HepG2 (cell line): Measurements from ENCODE around the gene RAB20. TPM values are rescaled to one million over a fixed set of nuclear protein-coding genes. Genes with fewer than 3 reads are reported as not detected.

Source experiments
- ATAC-seq: fragments of 200-7000 bp; cut with Tn5 transposase; 3 replicates; pipeline ENCODE4 v1.9.1; 2020; ENCODE audit warnings: mild to moderate bottlenecking, moderate library complexity
- BruUV-seq: library from RNA; stranded (reverse); fragments of 400-500 nt; replicated peaks from 2 replicates; lab custom pipeline; 2021; lab: Mats Ljungman, UMichigan
- CTCF ChIA-PET: fragments of 300-600 bp; formaldehyde crosslinking; extraction: SDS; loops from one replicate; lab custom pipeline; 2021; ENCODE audit warnings: low total read pairs, inconsistent platforms, low intra/inter-chr PET ratio; lab: Yijun Ruan, JAX
- POLR2A ChIA-PET: fragments of 350-600 bp; sonication (Branson Sonifier 250); formaldehyde crosslinking; loops from one replicate; lab custom pipeline; 2020; ENCODE audit warnings: antibody characterized with exemption, inconsistent platforms; lab: Yijun Ruan, JAX
- DNase-seq: peaks from one replicate; pipeline ENCODE4 v3.0.0-alpha.2; 2015; ENCODE audit warnings: low spot score
- FAIRE-seq: peaks from 3 replicates; lab custom pipeline; 2011; peaks lifted over from hg19 to GRCh38; lab: Jason Lieb, UNC
- H2AFZ ChIP-seq: one replicate; pipeline ENCODE4 v1.6.1; 2011; ENCODE audit warnings: low read length, inconsistent platforms
- H3K27ac ChIP-seq: fragments of 300-600 bp; 3 replicates; pipeline ENCODE4 v1.8.0; 2011; ENCODE audit warnings: mixed run types, mild to moderate bottlenecking, mixed read lengths, low read length, inconsistent platforms; ENCODE audit not compliant: insufficient read depth; ENCODE audit errors: extremely low read length
- H3K27me3 ChIP-seq, 2 experiments: fragments of 200-600 bp in 1 of 2; 2 replicates in 1 of 2; 3 replicates in 1 of 2; pipeline versions ENCODE4 v1.6.0 to v1.8.0; 2011; ENCODE audit warnings: low read length in 2 of 2, mild to moderate bottlenecking in 2 of 2, moderate library complexity in 2 of 2, inconsistent platforms in 1 of 2; ENCODE audit not compliant: insufficient read depth in 2 of 2, control insufficient read depth in 1 of 2
- H3K36me3 ChIP-seq, 2 experiments: fragments of 200-600 bp in 1 of 2; replicated peaks in 1 of 2; 2 replicates in 1 of 2; 3 replicates in 1 of 2; pipeline versions ENCODE4 v1.5.1 to v1.8.0; 2011; ENCODE audit warnings: low read length in 2 of 2, inconsistent platforms in 1 of 2; ENCODE audit not compliant: insufficient read depth in 2 of 2, control insufficient read depth in 1 of 2
- H3K4me1 ChIP-seq: 2 replicates; pipeline ENCODE4 v1.5.1; 2012; ENCODE audit warnings: low read length, inconsistent platforms; ENCODE audit not compliant: insufficient read depth
- H3K4me2 ChIP-seq: 2 replicates; pipeline ENCODE4 v1.6.0; 2011; ENCODE audit warnings: low read depth, low read length, inconsistent platforms
- H3K4me3 ChIP-seq, 3 experiments: fragments of 200-600 bp in 1 of 3; sonication (generic), shearing (Covaris generic) in 1 of 3; replicated peaks in 1 of 3; 2 replicates each; pipeline ENCODE4 v1.5.1; 2011 to 2016; ENCODE audit warnings: low read length in 3 of 3, inconsistent platforms in 2 of 3, low read depth in 2 of 3, mild to moderate bottlenecking in 2 of 3, control low read depth in 1 of 3, mixed read lengths in 1 of 3; ENCODE audit not compliant: insufficient read depth in 1 of 3
- H3K79me2 ChIP-seq: one replicate; pipeline ENCODE4 v1.6.1; 2011; ENCODE audit warnings: low read length, inconsistent platforms; ENCODE audit not compliant: insufficient read depth
- H3K9ac ChIP-seq: 2 replicates; pipeline ENCODE4 v1.6.0; 2011; ENCODE audit warnings: mild to moderate bottlenecking, low read depth, low read length, inconsistent platforms; ENCODE audit not compliant: insufficient read depth
- H3K9me3 ChIP-seq: 2 replicates; pipeline ENCODE4 v1.5.1; 2012; ENCODE audit warnings: mild to moderate bottlenecking, low read length
- H4K20me1 ChIP-seq: 2 replicates; pipeline ENCODE4 v1.6.0; 2011; ENCODE audit warnings: inconsistent platforms, mild to moderate bottlenecking, low read length, moderate library complexity; ENCODE audit not compliant: insufficient read depth
- CREM ChIP-seq, 2 experiments: sonication (generic) in 1 of 2; formaldehyde crosslinking in 1 of 2; IDR thresholded peaks; 2 replicates each; pipeline versions ENCODE4 v1.4.0 to v1.6.1; 2016 to 2020; ENCODE audit warnings: antibody characterized with exemption in 1 of 2, mild to moderate bottlenecking in 1 of 2, missing genetic modification reagents in 1 of 2
- HIC2 ChIP-seq: sonication (generic); formaldehyde crosslinking; IDR thresholded peaks from 2 replicates; pipeline ENCODE4 v1.9.0; 2022; ENCODE audit warnings: low read depth, missing genetic modification reagents
- KDM2A ChIP-seq: sonication (generic); formaldehyde crosslinking; IDR thresholded peaks from 2 replicates; pipeline ENCODE4 v1.4.0; 2020; ENCODE audit warnings: low read depth, missing genetic modification reagents, borderline replicate concordance
- ZBTB49 ChIP-seq: sonication (generic); formaldehyde crosslinking; IDR thresholded peaks from 2 replicates; pipeline ENCODE4 v1.4.0; 2020; ENCODE audit warnings: missing genetic modification reagents, borderline replicate concordance
- ZNF550 ChIP-seq: sonication (generic); formaldehyde crosslinking; IDR thresholded peaks from 2 replicates; pipeline ENCODE4 v1.4.0; 2020; ENCODE audit warnings: mild to moderate bottlenecking, missing genetic modification reagents, borderline replicate concordance
- ZNF749 ChIP-seq: sonication (generic); formaldehyde crosslinking; IDR thresholded peaks from 2 replicates; pipeline ENCODE4 v1.8.0; 2022; ENCODE audit warnings: mild to moderate bottlenecking, missing genetic modification reagents, moderate library complexity, borderline replicate concordance
- WGBS: methylation state at CpG from one replicate; pipeline ENCODE4 v1.1.6; 2017; ENCODE audit warnings: low lambda C conversion rate; 5-methylcytosine and 5-hydroxymethylcytosine counted together
- in situ Hi-C: cut with HindIII; loops from 2 replicates; pipeline ENCODE4 v1.10.0; 2017; ENCODE audit warnings: low pct_unique_long_range_greater_than_20kb; ENCODE audit not compliant: extremely low pct_ligation_motif_present
- intact Hi-C: fragments of 100-400 bp; cut with micrococcal nuclease; formaldehyde crosslinking; loops from one replicate; pipeline ENCODE4 v1.10.0; 2022; ENCODE audit not compliant: unreplicated experiment
- polyA plus RNA-seq, 8 experiments: library from polyadenylated mRNA; depleted of rRNA in 3 of 8; stranded (reverse) in 7 of 8; unstranded in 1 of 8; fragments of >200 nt; fragmentation: Illumina TruSeq in 4 of 8; extraction: Trizol in 4 of 8; gene quantifications; 2 replicates each; pipeline versions ENCODE4 v1.2.1 to v1.2.3, GENCODE V29; 2011 to 2016; ENCODE audit warnings: low read depth in 4 of 8, missing spikeins in 1 of 8, mixed read lengths in 1 of 8; ENCODE audit not compliant: insufficient read depth in 1 of 8
- total RNA-seq, 5 experiments: library from RNA; depleted of rRNA; stranded (reverse); fragments of >200 nt; fragmentation: Illumina TruSeq; extraction: Trizol; gene quantifications; 2 replicates each; pipeline ENCODE4 v1.2.3, GENCODE V29; 2016; ENCODE audit warnings: low read depth in 1 of 5

Gene RAB20
- total and polyA plus RNA-seq, 2 of the 13 experiments (the other 11 are each of a cell fraction or from before 2014, with no cell fraction given), result 15.6 to 30.5 TPM

GRCh38 chr13:110571896-110572777, 10.6 kb upstream of the RAB20 start (continued):
- no peak for TF ChIP-seq KDM2A (CRISPR knock-in tag)
- TF ChIP-seq ZNF749 (CRISPR knock-in tag), result no peak
- TF ChIP-seq CREM (IDR thresholded peaks at IDR 0.05), result no peak
- no peak for TF ChIP-seq CREM (CRISPR knock-in tag; IDR thresholded peaks at IDR 0.05)
- no peak for TF ChIP-seq ZBTB49 (CRISPR knock-in tag)
- no peak for TF ChIP-seq HIC2 (CRISPR knock-in tag)
- TF ChIP-seq, all 625 proteins: peak for 0

- ChIA-PET CTCF (no interaction called here), POLR2A (no interaction called here)
- Histone ChIP-seq H2AFZ (no peak overlapping the region), H4K20me1 (no peaks in the 10 kb centered on the region), H3K9ac (no peak overlapping the region), H3K4me1 (peaks cover 19% of the 10 kb centered on the region), H3K27ac (no peak overlapping the region), H3K36me3 (no peaks in the 10 kb centered on the region), H3K79me2 (no peaks in the 10 kb centered on the region), H3K4me2 (no peak overlapping the region), H3K4me3 (no peak overlapping the region), H3K27me3 (peaks cover 0 to 6% of the 10 kb centered on the region in 2 experiments; a peak in 1 of 5 replicates), H3K9me3 (no peaks in the 10 kb centered on the region)
- WGBS, result 54% methylated on average over 10 of the region's 10 CpGs
- in situ Hi-C loops, result no loop called here
- no peak for FAIRE-seq
- no TSS peak for BruUV-seq
- intact Hi-C loops, result no loop called here
- no peak for TF ChIP-seq ZNF550 (CRISPR knock-in tag)
- no peak for ATAC-seq
- DNase-seq, result no peak
Measured at GRCh38 chr13:110570886-110571285, 9.4 kb upstream of the RAB20 start.
